ENCODE data around the gene PRDM2. TPM values are rescaled to one million over a fixed set of nuclear protein-coding genes. Genes with fewer than 3 reads are reported as not detected.

The PRDM2 gene
- total and polyA plus RNA-seq, 2 experiments from 2014 or later: 19.1 to 26.0 TPM

DNA sequence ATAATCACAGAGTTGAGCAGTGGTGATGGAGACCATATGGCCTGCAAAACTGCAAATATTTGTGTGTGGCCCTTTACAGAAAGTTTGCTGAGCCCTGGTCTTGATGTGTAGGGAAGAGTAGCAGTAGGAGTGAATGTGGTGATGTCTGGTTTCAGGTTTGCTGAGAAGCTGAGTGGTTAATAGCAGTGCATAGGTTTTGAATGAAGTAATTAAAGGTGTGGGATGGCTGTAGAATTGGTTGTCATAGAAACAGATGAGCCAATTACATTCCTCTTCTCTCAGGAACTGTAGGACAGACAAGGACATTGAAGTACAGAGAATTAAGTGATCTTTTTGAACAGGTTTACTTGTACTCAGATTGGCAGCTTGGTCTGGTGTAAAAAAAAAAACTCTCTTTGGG, 37.4 kb downstream of the PRDM2 start:
- Histone ChIP-seq H3K9me3 (ENCODE audit: low read depth) (no peaks in the 10 kb centered on the region), H3K27ac (no peak overlapping the region), H3K4me3 (no peak overlapping the region), H3K4me1 (ENCODE audit: low read depth) (no peaks in the 10 kb centered on the region), H3K27me3 (no peaks in the 10 kb centered on the region), H3K36me3 (no peaks in the 10 kb centered on the region)
- TF ChIP-seq, protein P1, sequence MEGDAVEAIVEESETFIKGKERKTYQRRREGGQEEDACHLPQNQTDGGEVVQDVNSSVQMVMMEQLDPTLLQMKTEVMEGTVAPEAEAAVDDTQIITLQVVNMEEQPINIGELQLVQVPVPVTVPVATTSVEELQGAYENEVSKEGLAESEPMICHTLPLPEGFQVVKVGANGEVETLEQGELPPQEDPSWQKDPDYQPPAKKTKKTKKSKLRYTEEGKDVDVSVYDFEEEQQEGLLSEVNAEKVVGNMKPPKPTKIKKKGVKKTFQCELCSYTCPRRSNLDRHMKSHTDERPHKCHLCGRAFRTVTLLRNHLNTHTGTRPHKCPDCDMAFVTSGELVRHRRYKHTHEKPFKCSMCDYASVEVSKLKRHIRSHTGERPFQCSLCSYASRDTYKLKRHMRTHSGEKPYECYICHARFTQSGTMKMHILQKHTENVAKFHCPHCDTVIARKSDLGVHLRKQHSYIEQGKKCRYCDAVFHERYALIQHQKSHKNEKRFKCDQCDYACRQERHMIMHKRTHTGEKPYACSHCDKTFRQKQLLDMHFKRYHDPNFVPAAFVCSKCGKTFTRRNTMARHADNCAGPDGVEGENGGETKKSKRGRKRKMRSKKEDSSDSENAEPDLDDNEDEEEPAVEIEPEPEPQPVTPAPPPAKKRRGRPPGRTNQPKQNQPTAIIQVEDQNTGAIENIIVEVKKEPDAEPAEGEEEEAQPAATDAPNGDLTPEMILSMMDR (IDR thresholded peaks at IDR 0.05; ENCODE audit: low read depth, low read length): no peak
- no peak for DNase-seq (ENCODE audit: low read depth in 1 of 2, low spot score in 1 of 2)

DNA sequence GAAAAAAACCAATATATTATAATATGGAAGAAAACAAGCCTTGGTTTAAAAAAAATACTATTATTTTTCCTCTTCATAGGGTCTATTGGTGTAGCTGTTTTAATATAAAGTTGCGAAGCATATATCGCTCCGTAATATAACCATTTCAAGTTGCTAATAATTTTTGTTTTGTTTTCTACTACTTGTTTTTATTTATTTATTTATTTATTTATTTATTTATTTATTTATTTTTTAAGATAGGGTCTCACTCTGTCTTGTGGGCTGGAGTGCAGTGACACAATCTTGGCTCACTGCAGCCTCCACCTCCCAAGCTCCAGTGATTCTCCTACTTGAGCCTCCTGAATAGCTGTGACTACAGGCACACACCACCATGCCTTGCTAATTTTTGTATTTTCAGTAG, 46.4 kb downstream of the PRDM2 start:
- DNase-seq (ENCODE audit: low read depth in 1 of 2, low spot score in 1 of 2): no peak
- no peak overlapping the region for H3K27ac ChIP-seq
- no peak overlapping the region for H3K4me3 ChIP-seq
- H3K27me3 ChIP-seq: no peaks in the 10 kb centered on the region
- no peaks in the 10 kb centered on the region for H3K9me3 ChIP-seq (ENCODE audit: low read depth)
- TF ChIP-seq, protein P1 (IDR thresholded peaks at IDR 0.05; ENCODE audit: low read depth, low read length): no peak
- no peaks in the 10 kb centered on the region for H3K36me3 ChIP-seq
- peaks cover 18% of the 10 kb centered on the region for H3K4me1 ChIP-seq (ENCODE audit: low read depth)

GRCh38 chr1:13748610-13749505, 48.9 kb downstream of the PRDM2 start:
- Histone ChIP-seq H3K9me3 (ENCODE audit: low read depth) (no peaks in the 10 kb centered on the region), H3K27ac (peak overlapping the region; percentile 77), H3K36me3 (no peaks in the 10 kb centered on the region), H3K27me3 (no peaks in the 10 kb centered on the region), H3K4me3 (peak overlapping the region; percentile 63), H3K4me1 (ENCODE audit: low read depth) (peaks cover 18% of the 10 kb centered on the region)
- TF ChIP-seq, protein P1 (IDR thresholded peaks at IDR 0.05; ENCODE audit: low read depth, low read length): peak; percentile 10
- peak; percentile 98 for DNase-seq (ENCODE audit: low read depth in 1 of 2, low spot score in 1 of 2)

- H3K27ac ChIP-seq: peak overlapping the region; percentile 77
- no peaks in the 10 kb centered on the region for H3K9me3 ChIP-seq (ENCODE audit: low read depth)
- H3K36me3 ChIP-seq: no peaks in the 10 kb centered on the region
- TF ChIP-seq, protein P1 (IDR thresholded peaks at IDR 0.05; ENCODE audit: low read depth, low read length): no peak
- peak overlapping the region; percentile 63 for H3K4me3 ChIP-seq
- H3K4me1 ChIP-seq (ENCODE audit: low read depth): peaks cover 18% of the 10 kb centered on the region
- DNase-seq (ENCODE audit: low read depth in 1 of 2, low spot score in 1 of 2): peak; percentile 61 to 68
- H3K27me3 ChIP-seq: no peaks in the 10 kb centered on the region
Observed at GRCh38 chr1:13749543-13750341, 49.8 kb downstream of the PRDM2 start.

DNA sequence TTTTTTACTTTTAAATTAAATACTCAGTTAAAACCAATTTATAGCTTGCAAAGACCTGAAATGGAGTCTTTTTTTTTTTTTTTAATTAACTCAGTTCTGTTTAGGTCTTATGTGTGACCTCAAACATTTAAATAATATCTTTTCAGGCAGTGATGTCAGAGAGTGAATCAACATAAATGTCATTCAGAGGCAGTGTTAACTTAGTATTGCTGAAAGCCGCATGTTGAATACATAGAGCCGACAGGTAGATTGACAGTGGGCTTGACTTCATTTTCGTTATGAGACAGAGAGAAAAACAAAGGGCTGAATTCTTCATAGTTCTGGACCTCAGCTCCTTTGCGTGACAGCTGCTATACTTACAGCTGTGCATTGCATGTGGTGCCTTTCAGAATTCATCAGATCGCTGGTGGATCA, 51.5 kb downstream of the PRDM2 start:
- no peaks in the 10 kb centered on the region for H3K27me3 ChIP-seq
- H3K4me3 ChIP-seq: no peak overlapping the region
- no peaks in the 10 kb centered on the region for H3K36me3 ChIP-seq
- DNase-seq (ENCODE audit: low read depth in 1 of 2, low spot score in 1 of 2): no peak
- H3K27ac ChIP-seq: no peak overlapping the region
- no peaks in the 10 kb centered on the region for H3K9me3 ChIP-seq (ENCODE audit: low read depth)
- TF ChIP-seq, protein P1 (IDR thresholded peaks at IDR 0.05; ENCODE audit: low read depth, low read length): no peak
- peaks cover 18% of the 10 kb centered on the region for H3K4me1 ChIP-seq (ENCODE audit: low read depth)
